Measurements from ENCODE around the gene HCN4.
"Not testable (repeated sequence)": the region's sequence is repeated elsewhere in the genome, so short reads cannot be mapped to it uniquely, and the experiment has no call there.

Gene HCN4

DNA sequence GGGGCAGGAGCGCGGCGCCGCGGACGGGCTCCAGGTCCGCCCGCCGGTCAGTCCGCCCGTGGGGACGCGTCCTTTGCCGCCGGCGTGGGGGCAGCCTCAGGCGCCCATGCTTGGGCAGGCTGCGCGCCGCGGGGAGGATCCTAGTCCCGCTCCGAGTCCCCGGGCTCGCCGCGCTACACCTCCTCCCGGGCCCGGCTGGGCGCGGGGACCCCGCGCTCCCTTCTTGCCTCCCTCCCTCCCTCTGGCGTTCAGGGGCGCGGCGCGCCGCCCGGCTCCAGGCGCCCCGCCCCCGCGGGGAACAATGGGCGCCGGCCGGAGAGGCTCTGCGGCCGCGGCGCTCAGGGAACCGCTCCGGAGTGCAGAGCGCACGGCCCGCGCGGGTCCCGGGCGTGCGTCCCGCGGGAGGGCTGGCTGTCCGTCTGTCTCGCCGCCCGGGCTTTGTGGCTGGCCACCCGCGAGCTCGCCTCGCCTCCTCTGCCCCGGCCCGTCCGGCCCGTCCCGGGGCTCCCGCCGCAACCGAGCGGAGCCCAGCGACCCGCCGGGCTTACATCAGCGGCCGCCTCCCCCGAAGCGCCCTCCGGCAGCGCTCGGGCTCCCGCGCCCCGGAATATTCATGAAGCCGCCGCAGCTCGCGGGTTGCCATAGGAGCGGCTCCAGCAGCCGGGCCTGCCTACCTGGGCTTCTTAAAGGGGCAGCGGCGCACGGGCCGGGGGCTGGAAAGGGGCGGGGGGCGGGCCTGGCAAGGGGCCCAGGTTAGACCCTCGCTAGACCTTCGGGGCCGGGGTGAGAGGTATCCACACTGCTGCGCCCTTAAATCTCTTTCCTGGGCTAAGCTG, at the start of gene HCN4:
HCN4 (minus strand) TSS at position 658 of the 836 bp plus-strand sequence. CDS start 688 bp downstream, outside the sequence.
- TF ChIP-seq POLR2AphosphoS5 (IDR thresholded peaks at IDR 0.05; ENCODE audit: borderline replicate concordance, low read depth, low read length) (no peak), EZH2 (IDR thresholded peaks at IDR 0.05) (no peak), FOXP2 (optimal IDR thresholded peaks at IDR 0.05; ENCODE audit: control extremely low read depth, extremely low read length, insufficient read depth) (no peak)
- Histone ChIP-seq H3K36me3 (ENCODE audit: insufficient read depth, low read length) (no peaks in the 10 kb centered on the region), H3K4me3 (no peak within 1 kb of the TSS)

DNA sequence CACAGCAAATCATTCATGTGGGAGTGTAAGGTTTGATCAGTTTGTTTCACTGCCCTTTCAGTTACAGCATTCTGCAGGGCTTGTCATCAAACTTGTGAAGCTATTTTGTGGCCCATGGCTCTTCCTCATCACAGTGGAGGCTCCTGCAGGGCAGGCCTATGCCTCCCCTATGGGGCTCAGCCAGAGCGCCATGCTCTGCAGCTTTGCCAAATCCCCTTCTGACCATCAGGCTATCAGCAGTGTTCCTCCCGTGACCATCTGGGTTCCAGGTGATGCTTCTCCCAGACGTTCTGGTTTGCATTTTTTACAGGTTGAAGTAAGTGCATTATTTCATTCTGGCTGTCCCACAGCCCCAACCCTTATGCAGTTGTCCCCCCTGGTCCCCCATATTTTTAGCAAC, 46.1 kb upstream of the HCN4 start:
- Histone ChIP-seq H3K36me3 (ENCODE audit: insufficient read depth, low read length) (no peaks in the 10 kb centered on the region), H3K27ac (no peak overlapping the region), H3K9me3 (ENCODE audit: low read depth, low read length) (no peaks in the 10 kb centered on the region), H3K9ac (ENCODE audit: insufficient read length) (no peak overlapping the region), H3K4me3 (no peak overlapping the region)
- TF ChIP-seq FOXP2 (optimal IDR thresholded peaks at IDR 0.05; ENCODE audit: control extremely low read depth, extremely low read length, insufficient read depth): no peak
- TF ChIP-seq EZH2 (IDR thresholded peaks at IDR 0.05): no peak
- TF ChIP-seq POLR2AphosphoS5 (IDR thresholded peaks at IDR 0.05; ENCODE audit: borderline replicate concordance, low read depth, low read length): no peak
- no peak for DNase-seq (ENCODE audit: low read depth, low spot score)

More for the DNA sequence above, at the start of gene HCN4:
- Histone ChIP-seq H3K9me3 (ENCODE audit: low read depth, low read length) (no peaks in the 10 kb centered on the region), H3K27ac (no peak within 1 kb of the TSS), H3K9ac (ENCODE audit: insufficient read length) (no peak within 1 kb of the TSS)
- DNase-seq (ENCODE audit: low read depth, low spot score): no peak

- DNase-seq (ENCODE audit: low read depth, low spot score): no peak
- Histone ChIP-seq H3K4me3 (no peak overlapping the region), H3K9ac (ENCODE audit: insufficient read length) (no peak overlapping the region), H3K9me3 (ENCODE audit: low read depth, low read length) (no peaks in the 10 kb centered on the region), H3K27ac (no peak overlapping the region), H3K36me3 (ENCODE audit: insufficient read depth, low read length) (no peaks in the 10 kb centered on the region)
- TF ChIP-seq POLR2AphosphoS5 (IDR thresholded peaks at IDR 0.05; ENCODE audit: borderline replicate concordance, low read depth, low read length) (no peak), EZH2 (IDR thresholded peaks at IDR 0.05) (no peak), FOXP2 (optimal IDR thresholded peaks at IDR 0.05; ENCODE audit: control extremely low read depth, extremely low read length, insufficient read depth) (no peak)
Measured at GRCh38 chr15:73403171-73403570, 34.4 kb upstream of the HCN4 start.

GRCh38 chr15:73400222-73400621, 31.5 kb upstream of the HCN4 start:
- H3K4me3 ChIP-seq; H3K9ac ChIP-seq (ENCODE audit: insufficient read length); H3K27ac ChIP-seq; H3K36me3 ChIP-seq (ENCODE audit: insufficient read depth, low read length); DNase-seq (ENCODE audit: low read depth, low spot score); H3K9me3 ChIP-seq (ENCODE audit: low read depth, low read length): not testable (repeated sequence)

- TF ChIP-seq FOXP2 (optimal IDR thresholded peaks at IDR 0.05; ENCODE audit: control extremely low read depth, extremely low read length, insufficient read depth): no peak
- TF ChIP-seq POLR2AphosphoS5 (IDR thresholded peaks at IDR 0.05; ENCODE audit: borderline replicate concordance, low read depth, low read length): no peak
- no peak for TF ChIP-seq EZH2 (IDR thresholded peaks at IDR 0.05)
- no peak overlapping the region for H3K4me3 ChIP-seq
Measured at GRCh38 chr15:73398861-73399260, 30.1 kb upstream of the HCN4 start.

DNA sequence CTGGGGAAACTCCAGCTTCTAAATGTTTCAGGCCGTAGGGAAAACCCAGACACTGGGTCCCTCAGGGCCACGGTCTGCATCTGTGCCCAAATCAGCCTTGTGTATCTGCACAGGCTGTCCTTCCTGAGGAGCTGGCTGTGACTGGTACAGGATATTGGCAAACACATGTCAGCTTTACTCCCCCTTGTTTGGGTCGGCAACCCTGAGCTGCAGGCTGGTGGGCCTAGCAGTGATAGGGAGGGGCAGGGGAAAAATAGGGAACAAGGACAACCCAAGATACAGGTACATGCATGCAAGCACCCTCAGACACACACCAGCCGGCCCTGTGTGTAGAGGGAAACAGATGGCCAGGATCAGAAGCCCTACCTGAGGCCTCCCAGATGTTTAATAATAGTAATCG, 28.7 kb upstream of the HCN4 start:
- no peak overlapping the region for H3K27ac ChIP-seq
- DNase-seq (ENCODE audit: low read depth, low spot score): no peak
- H3K4me3 ChIP-seq: no peak overlapping the region
- no peaks in the 10 kb centered on the region for H3K36me3 ChIP-seq (ENCODE audit: insufficient read depth, low read length)
- no peaks in the 10 kb centered on the region for H3K9me3 ChIP-seq (ENCODE audit: low read depth, low read length)
- no peak overlapping the region for H3K9ac ChIP-seq (ENCODE audit: insufficient read length)
- TF ChIP-seq POLR2AphosphoS5 (IDR thresholded peaks at IDR 0.05; ENCODE audit: borderline replicate concordance, low read depth, low read length) (no peak), FOXP2 (optimal IDR thresholded peaks at IDR 0.05; ENCODE audit: control extremely low read depth, extremely low read length, insufficient read depth) (no peak), EZH2 (IDR thresholded peaks at IDR 0.05) (no peak)

More at GRCh38 chr15:73398861-73399260, 30.1 kb upstream of the HCN4 start:
- H3K9ac ChIP-seq (ENCODE audit: insufficient read length): no peak overlapping the region
- H3K36me3 ChIP-seq (ENCODE audit: insufficient read depth, low read length): no peaks in the 10 kb centered on the region
- H3K27ac ChIP-seq: no peak overlapping the region
- H3K9me3 ChIP-seq (ENCODE audit: low read depth, low read length): no peaks in the 10 kb centered on the region
- DNase-seq (ENCODE audit: low read depth, low spot score): no peak

DNA sequence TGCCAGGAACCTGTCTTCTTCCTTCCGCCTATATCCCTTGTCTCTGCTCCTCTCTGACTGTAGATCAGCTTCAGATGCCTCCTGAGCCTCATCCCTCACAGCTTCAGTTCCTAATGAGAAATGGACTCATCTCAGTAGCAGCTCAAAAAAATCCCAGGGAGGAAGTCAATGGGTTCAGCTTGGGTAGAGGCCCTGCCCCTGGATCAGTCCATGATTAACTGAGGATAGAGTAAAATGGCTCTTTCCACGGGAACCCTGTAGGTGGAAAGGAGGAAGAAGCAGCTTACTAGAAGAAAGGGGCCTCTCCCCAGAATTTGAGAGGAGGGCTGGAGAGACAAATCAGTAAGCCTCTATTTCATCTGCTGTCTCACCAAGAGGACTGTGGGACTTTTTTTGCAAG, 26.9 kb upstream of the HCN4 start:
- Histone ChIP-seq H3K27ac (no peak overlapping the region), H3K4me3 (no peak overlapping the region), H3K9me3 (ENCODE audit: low read depth, low read length) (no peaks in the 10 kb centered on the region), H3K9ac (ENCODE audit: insufficient read length) (no peak overlapping the region), H3K36me3 (ENCODE audit: insufficient read depth, low read length) (no peaks in the 10 kb centered on the region)
- DNase-seq (ENCODE audit: low read depth, low spot score): no peak
- no peak for TF ChIP-seq FOXP2 (optimal IDR thresholded peaks at IDR 0.05; ENCODE audit: control extremely low read depth, extremely low read length, insufficient read depth)
- TF ChIP-seq POLR2AphosphoS5 (IDR thresholded peaks at IDR 0.05; ENCODE audit: borderline replicate concordance, low read depth, low read length): no peak
- no peak for TF ChIP-seq EZH2 (IDR thresholded peaks at IDR 0.05)

DNA sequence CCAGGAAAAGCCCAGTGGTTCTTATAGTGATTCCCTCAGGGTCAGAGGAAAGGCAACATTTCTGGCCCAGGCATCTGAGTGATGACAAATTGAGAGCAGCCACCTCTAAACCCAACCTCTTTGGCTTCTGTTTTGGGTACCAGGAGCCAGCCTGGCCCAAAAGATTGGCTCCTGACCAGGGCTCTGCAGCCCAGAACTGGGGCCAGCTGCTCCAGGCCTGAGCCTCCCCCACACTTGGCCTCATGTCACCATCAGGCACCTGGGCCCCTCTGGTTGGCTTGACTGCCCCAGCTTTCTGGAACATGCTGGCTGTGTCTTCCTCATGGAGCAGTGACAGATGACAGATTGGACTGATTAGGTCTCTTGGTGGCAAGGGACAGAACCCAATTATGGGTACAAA, 26.0 kb upstream of the HCN4 start:
- H3K27ac ChIP-seq: no peak overlapping the region
- DNase-seq (ENCODE audit: low read depth, low spot score): no peak
- H3K4me3 ChIP-seq: no peak overlapping the region
- TF ChIP-seq EZH2 (IDR thresholded peaks at IDR 0.05): no peak
- no peak for TF ChIP-seq FOXP2 (optimal IDR thresholded peaks at IDR 0.05; ENCODE audit: control extremely low read depth, extremely low read length, insufficient read depth)
- TF ChIP-seq POLR2AphosphoS5 (IDR thresholded peaks at IDR 0.05; ENCODE audit: borderline replicate concordance, low read depth, low read length): no peak
- H3K36me3 ChIP-seq (ENCODE audit: insufficient read depth, low read length): no peaks in the 10 kb centered on the region
- no peaks in the 10 kb centered on the region for H3K9me3 ChIP-seq (ENCODE audit: low read depth, low read length)
- H3K9ac ChIP-seq (ENCODE audit: insufficient read length): no peak overlapping the region

- no peak overlapping the region for H3K27ac ChIP-seq
- no peak overlapping the region for H3K4me3 ChIP-seq
- no peaks in the 10 kb centered on the region for H3K9me3 ChIP-seq (ENCODE audit: low read depth, low read length)
- no peak overlapping the region for H3K9ac ChIP-seq (ENCODE audit: insufficient read length)
- no peak for TF ChIP-seq EZH2 (IDR thresholded peaks at IDR 0.05)
- no peak for TF ChIP-seq FOXP2 (optimal IDR thresholded peaks at IDR 0.05; ENCODE audit: control extremely low read depth, extremely low read length, insufficient read depth)
- no peak for TF ChIP-seq POLR2AphosphoS5 (IDR thresholded peaks at IDR 0.05; ENCODE audit: borderline replicate concordance, low read depth, low read length)
- H3K36me3 ChIP-seq (ENCODE audit: insufficient read depth, low read length): no peaks in the 10 kb centered on the region
- DNase-seq (ENCODE audit: low read depth, low spot score): no peak
Measured at GRCh38 chr15:73393336-73393735, 24.6 kb upstream of the HCN4 start.
